Activated CD4-positive, alpha-beta T cell treated with anti-CD3 and anti-CD28 coated beads, Interleukin-2, amount 50 U/mL, for 16 hours (primary cell): ENCODE data around the gene VPS11.
A peak's percentile ranks its signal among the peaks of the same experiment; 100 is the strongest.
"Not testable (repeated sequence)": the region's sequence is repeated elsewhere in the genome, so short reads cannot be mapped to it uniquely, and the experiment has no call there.

Source experiments
- DNase-seq: peaks from one replicate; pipeline ENCODE4 v3.0.0-alpha.2; 2020

Gene VPS11

GRCh38 chr11:119084663-119085436, 17.2 kb downstream of the VPS11 start, which contains the start of gene HMBS:
TSS of gene HMBS (plus strand) at chr11:119084881. CDS start at chr11:119085034, 153 bp downstream.
- DNase-seq: peak; percentile 94

GRCh38 chr11:119085437-119085847, 17.8 kb downstream of the VPS11 start:
- DNase-seq: no peak

- no peak for DNase-seq
Measured at GRCh38 chr11:119087123-119087522, 19.5 kb downstream of the VPS11 start.

- DNase-seq: no peak
Measured at GRCh38 chr11:119087747-119088241, 20.2 kb downstream of the VPS11 start.

GRCh38 chr11:119088406-119088805, 20.8 kb downstream of the VPS11 start:
- DNase-seq: no peak

GRCh38 chr11:119089319-119089718, 21.7 kb downstream of the VPS11 start:
- DNase-seq: no peak

- DNase-seq: no peak
Measured at GRCh38 chr11:119091178-119091577, 23.6 kb downstream of the VPS11 start.

- peak; percentile 38 for DNase-seq
Measured at GRCh38 chr11:119091966-119092879, 24.6 kb downstream of the VPS11 start.

GRCh38 chr11:119092880-119093842, 25.5 kb downstream of the VPS11 start:
- DNase-seq: no peak

GRCh38 chr11:119093942-119094815, 26.6 kb downstream of the VPS11 start:
- DNase-seq: peak; percentile 44

GRCh38 chr11:119094816-119095065, 27.1 kb downstream of the VPS11 start:
- peak; percentile 73 for DNase-seq

GRCh38 chr11:119095066-119095880, 27.7 kb downstream of the VPS11 start:
- peak; percentile 100 for DNase-seq

- no peak for DNase-seq
Measured at GRCh38 chr11:119099711-119100110, 32.1 kb downstream of the VPS11 start.

GRCh38 chr11:119100246-119100970, 32.8 kb downstream of the VPS11 start:
- no peak for DNase-seq

- peak; percentile 61 for DNase-seq
Measured at GRCh38 chr11:119100994-119101758, 33.6 kb downstream of the VPS11 start.

- peak; percentile 93 for DNase-seq
Measured at GRCh38 chr11:119101759-119102423, 34.3 kb downstream of the VPS11 start, which contains the start of gene DPAGT1. TSS of gene DPAGT1 (minus strand) at chr11:119101853. CDS start at chr11:119101655, 198 bp downstream.

- not testable (repeated sequence) for DNase-seq
Measured at GRCh38 chr11:119103161-119103664, 35.6 kb downstream of the VPS11 start.

- no peak for DNase-seq
Measured at GRCh38 chr11:119103793-119104192, 36.2 kb downstream of the VPS11 start.
